Suprapubic skin (tissue), 4 donors: ENCODE measurements around the gene CRYBG3.

Source experiments
- CTCF ChIP-seq, 2 donors: fragments of 200-600 bp in 1 of 2; fragments of 450-650 bp in 1 of 2; sonication (generic) in 1 of 2; IDR thresholded peaks; one replicate each; pipeline ENCODE4 v1.5.1; 2016 to 2019; ENCODE audit warnings: antibody characterized with exemption in 2 of 2, mild to moderate bottlenecking in 1 of 2, moderate library complexity in 1 of 2
- EP300 ChIP-seq: sonication (generic); formaldehyde crosslinking; IDR thresholded peaks from one replicate; pipeline ENCODE4 v1.6.1; 2017; ENCODE audit warnings: antibody characterized with exemption
- POLR2A ChIP-seq, 2 donors: fragments of 450-650 bp; IDR thresholded peaks; one replicate each; pipeline ENCODE4 v1.6.1; 2017; ENCODE audit warnings: antibody characterized with exemption in 2 of 2, mild to moderate bottlenecking in 2 of 2, moderate library complexity in 2 of 2
- POLR2AphosphoS5 ChIP-seq, 3 donors: sonication (generic); formaldehyde crosslinking; IDR thresholded peaks; one replicate each; pipeline ENCODE4 v1.6.1; 2017; ENCODE audit warnings: antibody characterized with exemption in 3 of 3

DNA sequence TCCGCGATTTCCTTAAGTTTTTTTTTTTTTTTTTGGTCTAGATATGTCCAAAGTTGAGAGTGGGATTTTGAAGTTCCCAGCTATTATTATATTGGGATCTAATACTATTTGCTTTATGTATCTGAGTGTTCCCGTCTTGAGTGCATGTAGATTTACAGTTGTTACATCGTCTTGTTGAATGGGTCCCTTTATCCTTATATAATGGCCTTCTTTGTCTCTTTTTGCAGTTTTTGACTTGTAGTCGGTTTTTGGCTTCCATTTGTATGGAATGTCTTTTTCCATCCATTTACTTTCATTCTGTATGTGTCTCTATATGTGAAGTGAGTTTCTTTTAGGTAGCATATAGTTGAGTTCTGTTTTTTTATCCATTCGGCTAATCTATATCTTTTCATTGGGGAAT lies 35.6 kb downstream of the CRYBG3 start:
- TF ChIP-seq CTCF (IDR thresholded peaks at IDR 0.05) (no peak), POLR2AphosphoS5 (IDR thresholded peaks at IDR 0.05) (no peak), EP300 (no peak), POLR2A (IDR thresholded peaks at IDR 0.05) (no peak)
